ENCODE results near the gene KMT2D.
A peak's percentile ranks its signal among the peaks of the same experiment; 100 is the strongest.

The KMT2D gene

GRCh38 chr12:49060237-49061156, at the start of gene KMT2D:
Gene KMT2D (minus strand): TSS chr12:49060794. CDS start chr12:49055324, 5,470 bp downstream.
- intact Hi-C loops (cut with DNase I): no loop called here
- peak; percentile 79 to 97 (median 94) for DNase-seq

- intact Hi-C loops (cut with DNase I): no loop called here
Measured at GRCh38 chr12:49109641-49110463, 49.3 kb upstream of the KMT2D start.

GRCh38 chr12:49108958-49109404, 48.4 kb upstream of the KMT2D start:
- intact Hi-C loops (cut with DNase I): no loop called here

More at GRCh38 chr12:49109641-49110463, 49.3 kb upstream of the KMT2D start:
- peak in 13 of 42 donors; percentile 10 to 60 (median 24) for DNase-seq

GRCh38 chr12:49105504-49106084, 45.0 kb upstream of the KMT2D start:
- intact Hi-C loops (cut with DNase I): no loop called here
- DNase-seq: no peak

More at GRCh38 chr12:49108958-49109404, 48.4 kb upstream of the KMT2D start:
- peak in 4 of 42 donors; percentile 13 to 53 (median 30) for DNase-seq

- intact Hi-C loops (cut with DNase I): no loop called here
- DNase-seq: no peak
Measured at GRCh38 chr12:49104822-49105221, 44.2 kb upstream of the KMT2D start.

- DNase-seq: no peak
- intact Hi-C loops (cut with DNase I): no loop called here
Measured at GRCh38 chr12:49100380-49100779, 39.8 kb upstream of the KMT2D start.

GRCh38 chr12:49098703-49099102, 38.1 kb upstream of the KMT2D start:
- no peak for DNase-seq
- intact Hi-C loops (cut with DNase I): no loop called here

GRCh38 chr12:49098035-49098451, 37.4 kb upstream of the KMT2D start:
- intact Hi-C loops (cut with DNase I): no loop called here
- DNase-seq: peak in 41 of 42 donors; percentile 19 to 89 (median 68)

- intact Hi-C loops (cut with DNase I): no loop called here
- no peak for DNase-seq
Measured at GRCh38 chr12:49097381-49097780, 36.8 kb upstream of the KMT2D start.

GRCh38 chr12:49094975-49095365, 34.4 kb upstream of the KMT2D start:
- DNase-seq: no peak

GRCh38 chr12:49094160-49094974, 33.8 kb upstream of the KMT2D start, which contains the start of gene DHH:
Gene DHH (minus strand): TSS chr12:49094801. CDS start chr12:49094512, 289 bp downstream.
- intact Hi-C loops (cut with DNase I): no loop called here
- DNase-seq: peak in 23 of 42 donors; percentile 4 to 61 (median 28)

More at GRCh38 chr12:49094975-49095365, 34.4 kb upstream of the KMT2D start:
- intact Hi-C loops (cut with DNase I): no loop called here

- intact Hi-C loops (cut with DNase I): no loop called here
Measured at GRCh38 chr12:49093792-49094159, 33.2 kb upstream of the KMT2D start.

GRCh38 chr12:49092816-49093406, 32.3 kb upstream of the KMT2D start:
- intact Hi-C loops (cut with DNase I): no loop called here
- no peak for DNase-seq

More at GRCh38 chr12:49093792-49094159, 33.2 kb upstream of the KMT2D start:
- DNase-seq: peak in 1 of 42 donors; percentile 17

- DNase-seq: peak; percentile 41 to 89 (median 72)
- intact Hi-C loops (cut with DNase I): no loop called here
Measured at GRCh38 chr12:49092086-49092815, 31.7 kb upstream of the KMT2D start.

GRCh38 chr12:49091836-49092085, 31.2 kb upstream of the KMT2D start:
- intact Hi-C loops (cut with DNase I): no loop called here

GRCh38 chr12:49091056-49091835, 30.7 kb upstream of the KMT2D start:
- DNase-seq: no peak
- intact Hi-C loops (cut with DNase I): no loop called here

More at GRCh38 chr12:49091836-49092085, 31.2 kb upstream of the KMT2D start:
- no peak for DNase-seq
